ENCODE results near the gene ALG12. TPM values are rescaled to one million over a fixed set of nuclear protein-coding genes. Genes with fewer than 3 reads are reported as not detected.

Gene ALG12
- total RNA-seq, 1 donor: 20.3 TPM

DNA sequence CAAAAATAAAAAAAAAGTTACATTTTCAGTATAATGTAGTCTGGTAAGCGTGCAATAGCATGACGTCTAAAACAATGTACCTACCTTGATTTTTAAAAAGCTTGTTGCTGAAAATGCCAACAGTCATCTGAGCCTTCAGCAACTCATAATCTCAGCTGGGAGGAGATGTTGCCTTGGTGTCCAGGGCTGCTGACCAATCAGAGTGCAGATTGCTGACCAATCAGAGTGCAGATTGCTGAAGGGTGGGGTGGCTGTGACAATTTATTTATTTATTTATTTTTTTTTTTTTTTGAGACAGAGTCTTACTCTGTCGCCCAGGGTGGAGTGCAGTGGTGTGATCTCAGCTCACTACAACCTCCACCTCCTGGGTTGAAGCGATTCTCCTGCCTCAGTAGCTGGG lies 46.8 kb downstream of the ALG12 start:
- TF ChIP-seq, protein P1, sequence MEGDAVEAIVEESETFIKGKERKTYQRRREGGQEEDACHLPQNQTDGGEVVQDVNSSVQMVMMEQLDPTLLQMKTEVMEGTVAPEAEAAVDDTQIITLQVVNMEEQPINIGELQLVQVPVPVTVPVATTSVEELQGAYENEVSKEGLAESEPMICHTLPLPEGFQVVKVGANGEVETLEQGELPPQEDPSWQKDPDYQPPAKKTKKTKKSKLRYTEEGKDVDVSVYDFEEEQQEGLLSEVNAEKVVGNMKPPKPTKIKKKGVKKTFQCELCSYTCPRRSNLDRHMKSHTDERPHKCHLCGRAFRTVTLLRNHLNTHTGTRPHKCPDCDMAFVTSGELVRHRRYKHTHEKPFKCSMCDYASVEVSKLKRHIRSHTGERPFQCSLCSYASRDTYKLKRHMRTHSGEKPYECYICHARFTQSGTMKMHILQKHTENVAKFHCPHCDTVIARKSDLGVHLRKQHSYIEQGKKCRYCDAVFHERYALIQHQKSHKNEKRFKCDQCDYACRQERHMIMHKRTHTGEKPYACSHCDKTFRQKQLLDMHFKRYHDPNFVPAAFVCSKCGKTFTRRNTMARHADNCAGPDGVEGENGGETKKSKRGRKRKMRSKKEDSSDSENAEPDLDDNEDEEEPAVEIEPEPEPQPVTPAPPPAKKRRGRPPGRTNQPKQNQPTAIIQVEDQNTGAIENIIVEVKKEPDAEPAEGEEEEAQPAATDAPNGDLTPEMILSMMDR (IDR thresholded peaks at IDR 0.05; ENCODE audit: insufficient read depth, low read depth, low read length): no peak
- DNase-seq (ENCODE audit: low read depth): no peak
- H3K4me3 ChIP-seq (ENCODE audit: low read depth, low read length): no peak overlapping the region

GRCh38 chr22:49869845-49870712 lies 48.2 kb downstream of the ALG12 start:
- TF ChIP-seq, protein P1 (IDR thresholded peaks at IDR 0.05; ENCODE audit: insufficient read depth, low read depth, low read length): no peak
- no peak for DNase-seq (ENCODE audit: low read depth)
- H3K4me3 ChIP-seq (ENCODE audit: low read depth, low read length): no peak overlapping the region

DNA sequence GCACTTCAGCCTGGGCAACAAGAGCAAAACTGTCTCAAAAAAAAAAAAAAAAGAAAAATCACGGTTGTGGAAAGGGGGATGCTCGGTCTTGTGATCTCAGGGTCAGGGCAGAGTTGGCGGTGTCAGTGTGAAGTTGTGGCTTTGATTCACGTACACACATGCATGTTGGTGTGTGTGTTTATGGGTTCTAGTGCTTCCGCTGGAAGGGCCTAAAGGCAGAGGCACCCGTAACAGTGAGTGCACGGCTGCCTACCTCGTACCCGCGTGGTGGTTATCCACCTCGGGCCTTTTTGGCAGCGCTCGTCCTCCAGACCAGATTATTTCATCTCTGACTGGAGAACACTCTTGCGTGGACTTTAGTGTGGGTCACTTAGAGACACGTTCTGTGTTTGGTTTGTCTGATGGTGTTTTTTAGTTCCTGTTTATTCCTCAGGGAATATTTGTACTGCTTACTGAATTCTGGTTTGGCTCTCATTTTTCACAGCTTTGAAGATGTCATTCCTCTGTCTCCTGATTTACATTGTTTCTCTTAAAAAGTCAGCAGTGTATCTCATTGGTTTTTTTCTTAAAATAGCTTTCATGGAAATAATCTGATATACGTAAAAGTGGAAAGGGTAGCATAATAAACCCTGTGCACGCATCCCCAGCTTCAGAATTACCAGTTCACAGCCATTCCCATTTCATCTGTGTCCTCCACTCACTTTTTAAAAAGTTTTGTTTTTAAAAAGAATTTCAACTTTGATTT lies 49.0 kb downstream of the ALG12 start:
- no peak for DNase-seq (ENCODE audit: low read depth)

DNA sequence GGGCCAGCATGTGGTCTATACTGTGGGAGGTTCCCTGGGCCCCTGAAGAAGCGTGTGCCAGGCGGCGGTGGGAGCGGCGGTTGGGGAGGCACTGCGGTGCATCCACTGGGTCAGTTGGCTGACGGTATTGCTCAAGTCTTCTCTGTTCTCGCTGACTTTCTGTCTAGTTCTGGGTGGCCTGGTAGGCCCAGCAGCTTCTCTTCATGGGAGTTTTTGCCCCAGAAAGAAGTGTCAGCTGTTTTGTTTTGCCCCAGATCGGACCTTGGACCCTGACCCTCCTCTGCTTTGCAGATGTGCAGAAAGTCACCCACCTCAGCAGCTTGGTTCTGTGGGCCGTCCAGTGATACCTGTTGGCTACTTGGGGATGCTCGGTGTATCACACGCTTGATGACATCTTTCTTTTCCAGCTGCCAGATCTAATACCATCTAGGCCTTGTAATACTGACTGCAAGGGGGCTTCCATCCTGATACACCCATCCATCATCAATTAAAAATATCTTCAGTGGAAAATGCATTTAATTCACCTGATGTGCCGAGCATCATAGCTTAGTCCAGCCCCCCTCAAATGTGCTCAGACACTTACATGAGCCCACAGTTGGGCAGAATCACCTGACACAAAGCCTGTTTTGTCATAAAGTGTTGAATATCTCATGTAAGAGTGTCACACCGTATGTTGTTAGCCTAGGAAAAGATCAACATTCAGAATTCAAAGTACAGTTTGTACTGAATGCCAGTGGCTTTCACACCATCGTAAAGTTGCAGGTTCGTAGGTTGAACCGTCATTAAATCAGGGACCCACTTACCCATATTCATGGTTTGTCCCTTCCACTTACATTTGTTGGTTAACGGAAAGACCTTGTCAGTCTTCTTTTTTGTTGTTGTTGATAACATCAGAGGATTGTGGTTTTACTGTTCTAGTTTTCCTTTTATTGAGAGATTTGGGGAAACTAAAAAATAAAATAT lies 50.7 kb downstream of the ALG12 start:
- TF ChIP-seq, protein P1 (IDR thresholded peaks at IDR 0.05; ENCODE audit: insufficient read depth, low read depth, low read length): no peak
- no peak for DNase-seq (ENCODE audit: low read depth)
- H3K4me3 ChIP-seq (ENCODE audit: low read depth, low read length): no peak overlapping the region

More for the DNA sequence above, 49.0 kb downstream of the ALG12 start:
- no peak overlapping the region for H3K4me3 ChIP-seq (ENCODE audit: low read depth, low read length)
- TF ChIP-seq, protein P1 (IDR thresholded peaks at IDR 0.05; ENCODE audit: insufficient read depth, low read depth, low read length): no peak

DNA sequence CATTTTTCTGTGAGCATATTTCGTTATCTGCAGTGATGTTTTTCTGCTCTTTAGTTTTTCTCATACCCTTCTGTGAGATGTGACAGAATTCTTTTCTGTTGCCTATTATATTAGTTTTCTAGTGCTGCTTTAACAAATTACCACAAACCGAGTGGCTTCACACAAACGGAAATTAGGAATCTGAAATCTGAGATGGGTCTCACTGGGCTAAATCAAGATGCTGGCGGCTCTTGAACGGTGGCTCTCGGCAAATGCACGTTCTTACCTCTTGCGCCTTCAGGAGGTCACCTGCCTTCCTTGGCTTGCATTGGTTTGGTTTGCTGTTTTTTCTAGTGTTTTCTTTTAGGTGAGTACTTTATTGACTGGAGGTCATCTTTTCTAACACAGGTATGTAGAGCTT lies 51.6 kb downstream of the ALG12 start:
- TF ChIP-seq, protein P1 (IDR thresholded peaks at IDR 0.05; ENCODE audit: insufficient read depth, low read depth, low read length): no peak
- H3K4me3 ChIP-seq (ENCODE audit: low read depth, low read length): no peak overlapping the region
- DNase-seq (ENCODE audit: low read depth): no peak

DNA sequence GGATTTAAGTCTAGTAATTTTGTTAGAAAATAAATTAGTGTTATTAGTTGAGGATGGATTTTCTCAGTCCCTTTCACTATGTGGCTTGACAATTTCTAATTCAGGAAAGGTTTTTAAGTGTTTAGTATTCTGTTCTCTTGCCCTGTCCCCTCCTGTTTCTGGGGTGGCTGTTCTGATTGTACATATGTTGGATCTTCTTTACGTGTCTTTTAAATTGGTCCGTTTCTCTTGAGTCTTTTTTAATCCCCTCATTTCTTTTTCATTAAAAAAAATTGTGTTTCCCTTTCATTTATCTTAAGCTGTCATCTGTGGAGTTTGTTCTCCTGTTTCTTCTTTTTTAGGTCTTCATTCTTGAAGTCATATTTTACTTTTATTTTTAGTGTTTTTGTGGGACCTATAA lies 52.1 kb downstream of the ALG12 start:
- no peak for DNase-seq (ENCODE audit: low read depth)
- no peak overlapping the region for H3K4me3 ChIP-seq (ENCODE audit: low read depth, low read length)
- TF ChIP-seq, protein P1 (IDR thresholded peaks at IDR 0.05; ENCODE audit: insufficient read depth, low read depth, low read length): no peak
